ENCODE data around the gene ACACA. TPM values are rescaled to one million over a fixed set of nuclear protein-coding genes. Genes with fewer than 3 reads are reported as not detected.

The ACACA gene
- total RNA-seq, 4 donors from 2014 or later, result 4.7 to 75.1 (median 41.9) TPM

DNA sequence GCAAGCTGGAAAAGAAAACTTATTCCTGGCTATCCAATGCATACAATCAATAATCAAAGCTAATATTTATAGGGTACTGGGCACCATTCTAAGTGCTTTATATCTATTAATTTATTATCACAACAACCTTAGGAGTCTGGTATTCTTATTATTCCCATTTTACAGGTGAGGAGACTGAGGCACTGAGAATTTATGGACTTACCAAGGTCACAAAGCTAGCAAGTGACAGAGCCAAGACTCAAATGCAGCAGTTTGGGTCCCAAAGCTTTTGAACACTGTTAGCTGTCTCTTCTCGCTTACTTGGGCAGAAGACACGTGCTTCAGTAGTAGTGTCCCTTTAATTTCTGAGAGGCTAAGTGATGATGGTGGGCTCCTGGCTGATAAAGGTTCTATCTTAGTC is 305.3 kb downstream of the ACACA start:
- TF ChIP-seq, protein P1, sequence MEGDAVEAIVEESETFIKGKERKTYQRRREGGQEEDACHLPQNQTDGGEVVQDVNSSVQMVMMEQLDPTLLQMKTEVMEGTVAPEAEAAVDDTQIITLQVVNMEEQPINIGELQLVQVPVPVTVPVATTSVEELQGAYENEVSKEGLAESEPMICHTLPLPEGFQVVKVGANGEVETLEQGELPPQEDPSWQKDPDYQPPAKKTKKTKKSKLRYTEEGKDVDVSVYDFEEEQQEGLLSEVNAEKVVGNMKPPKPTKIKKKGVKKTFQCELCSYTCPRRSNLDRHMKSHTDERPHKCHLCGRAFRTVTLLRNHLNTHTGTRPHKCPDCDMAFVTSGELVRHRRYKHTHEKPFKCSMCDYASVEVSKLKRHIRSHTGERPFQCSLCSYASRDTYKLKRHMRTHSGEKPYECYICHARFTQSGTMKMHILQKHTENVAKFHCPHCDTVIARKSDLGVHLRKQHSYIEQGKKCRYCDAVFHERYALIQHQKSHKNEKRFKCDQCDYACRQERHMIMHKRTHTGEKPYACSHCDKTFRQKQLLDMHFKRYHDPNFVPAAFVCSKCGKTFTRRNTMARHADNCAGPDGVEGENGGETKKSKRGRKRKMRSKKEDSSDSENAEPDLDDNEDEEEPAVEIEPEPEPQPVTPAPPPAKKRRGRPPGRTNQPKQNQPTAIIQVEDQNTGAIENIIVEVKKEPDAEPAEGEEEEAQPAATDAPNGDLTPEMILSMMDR (IDR thresholded peaks at IDR 0.05), result no peak
- TF ChIP-seq POLR2A (IDR thresholded peaks at IDR 0.05), result no peak
- H3K4me3 ChIP-seq, result no peak overlapping the region
- intact Hi-C loops (cut with DNase I; ENCODE audit: low total_unique reads), result no loop called here
- DNase-seq, result no peak
- no peaks in the 10 kb centered on the region for H3K27me3 ChIP-seq
- H3K4me1 ChIP-seq, result no peaks in the 10 kb centered on the region
- H3K9me3 ChIP-seq, result no peaks in the 10 kb centered on the region
- H3K27ac ChIP-seq, result no peak overlapping the region
- H3K36me3 ChIP-seq, result no peaks in the 10 kb centered on the region

GRCh38 chr17:37100231-37100630 is 306.4 kb downstream of the ACACA start:
- TF ChIP-seq POLR2A (IDR thresholded peaks at IDR 0.05), result no peak
- TF ChIP-seq, protein P1 (IDR thresholded peaks at IDR 0.05), result no peak
- no peak overlapping the region for H3K27ac ChIP-seq

GRCh38 chr17:37098910-37099664 is 307.5 kb downstream of the ACACA start:
- no peaks in the 10 kb centered on the region for H3K27me3 ChIP-seq
- intact Hi-C loops (cut with DNase I; ENCODE audit: low total_unique reads), result no loop called here
- no peaks in the 10 kb centered on the region for H3K9me3 ChIP-seq
- H3K4me1 ChIP-seq, result no peaks in the 10 kb centered on the region
- no peak overlapping the region for H3K27ac ChIP-seq
- no peak for DNase-seq
- H3K36me3 ChIP-seq, result no peaks in the 10 kb centered on the region
- H3K4me3 ChIP-seq, result no peak overlapping the region
- TF ChIP-seq, protein P1 (IDR thresholded peaks at IDR 0.05), result no peak
- TF ChIP-seq POLR2A (IDR thresholded peaks at IDR 0.05), result no peak

More at GRCh38 chr17:37100231-37100630, 306.4 kb downstream of the ACACA start:
- H3K4me3 ChIP-seq, result no peak overlapping the region
- intact Hi-C loops (cut with DNase I; ENCODE audit: low total_unique reads), result no loop called here
- no peaks in the 10 kb centered on the region for H3K4me1 ChIP-seq
- H3K27me3 ChIP-seq, result no peaks in the 10 kb centered on the region
- no peaks in the 10 kb centered on the region for H3K9me3 ChIP-seq
- no peak for DNase-seq
- H3K36me3 ChIP-seq, result no peaks in the 10 kb centered on the region

DNA sequence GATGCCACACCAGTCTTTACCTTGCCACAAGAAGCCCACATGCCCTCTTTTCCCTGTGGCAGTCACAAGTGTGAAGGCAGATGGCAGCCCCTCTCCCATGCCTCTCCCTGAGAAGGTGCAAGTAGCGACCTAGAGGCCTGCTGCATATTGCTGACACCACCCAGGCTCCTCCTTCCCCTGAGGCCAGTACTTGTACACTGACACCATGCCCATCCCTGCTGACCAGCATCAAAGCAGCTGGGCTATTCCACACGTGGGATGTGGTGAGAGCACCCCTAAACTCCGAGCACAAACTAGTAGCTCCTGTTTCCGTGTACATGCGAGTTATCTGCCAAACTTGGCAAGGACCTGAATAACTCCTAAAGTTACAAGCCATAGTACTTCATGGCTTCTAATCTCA is 308.5 kb downstream of the ACACA start:
- Histone ChIP-seq H3K9me3 (no peaks in the 10 kb centered on the region), H3K27ac (no peak overlapping the region), H3K4me1 (no peaks in the 10 kb centered on the region), H3K36me3 (no peaks in the 10 kb centered on the region), H3K4me3 (no peak overlapping the region), H3K27me3 (no peaks in the 10 kb centered on the region)
- DNase-seq, result no peak
- TF ChIP-seq POLR2A (IDR thresholded peaks at IDR 0.05), result no peak
- TF ChIP-seq, protein P1 (IDR thresholded peaks at IDR 0.05), result no peak
- intact Hi-C loops (cut with DNase I; ENCODE audit: low total_unique reads), result no loop called here

DNA sequence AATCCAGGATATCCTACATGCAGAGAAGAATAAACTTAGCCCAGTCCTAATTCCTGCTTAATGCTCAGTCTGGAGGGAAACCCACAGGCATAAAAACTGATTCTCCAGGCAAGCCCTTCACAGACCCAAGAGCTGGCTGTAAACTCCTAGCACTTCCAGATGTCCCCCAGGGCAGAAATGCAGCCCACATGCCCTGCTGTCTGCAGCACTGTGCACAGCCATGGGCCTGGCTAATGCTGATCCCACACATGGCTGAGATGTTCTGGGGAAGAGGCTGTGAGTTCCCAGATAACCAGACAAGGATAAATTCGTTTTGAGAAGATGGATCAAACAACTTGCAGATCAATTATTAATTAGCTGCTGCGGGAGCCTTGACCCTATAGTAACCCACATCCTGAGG is 309.5 kb downstream of the ACACA start:
- no peaks in the 10 kb centered on the region for H3K4me1 ChIP-seq
- no peaks in the 10 kb centered on the region for H3K9me3 ChIP-seq
- H3K36me3 ChIP-seq, result no peaks in the 10 kb centered on the region
- no peak for DNase-seq
- no peak overlapping the region for H3K4me3 ChIP-seq
- intact Hi-C loops (cut with DNase I; ENCODE audit: low total_unique reads), result no loop called here
- TF ChIP-seq, protein P1 (IDR thresholded peaks at IDR 0.05), result no peak
- no peak for TF ChIP-seq POLR2A (IDR thresholded peaks at IDR 0.05)
- H3K27me3 ChIP-seq, result no peaks in the 10 kb centered on the region
- H3K27ac ChIP-seq, result no peak overlapping the region

All from uterus (tissue), 4 donors.